Measurements from ENCODE around the gene NSMF. TPM values are rescaled to one million over a fixed set of nuclear protein-coding genes. Genes with fewer than 3 reads are reported as not detected.

The NSMF gene, protein sequence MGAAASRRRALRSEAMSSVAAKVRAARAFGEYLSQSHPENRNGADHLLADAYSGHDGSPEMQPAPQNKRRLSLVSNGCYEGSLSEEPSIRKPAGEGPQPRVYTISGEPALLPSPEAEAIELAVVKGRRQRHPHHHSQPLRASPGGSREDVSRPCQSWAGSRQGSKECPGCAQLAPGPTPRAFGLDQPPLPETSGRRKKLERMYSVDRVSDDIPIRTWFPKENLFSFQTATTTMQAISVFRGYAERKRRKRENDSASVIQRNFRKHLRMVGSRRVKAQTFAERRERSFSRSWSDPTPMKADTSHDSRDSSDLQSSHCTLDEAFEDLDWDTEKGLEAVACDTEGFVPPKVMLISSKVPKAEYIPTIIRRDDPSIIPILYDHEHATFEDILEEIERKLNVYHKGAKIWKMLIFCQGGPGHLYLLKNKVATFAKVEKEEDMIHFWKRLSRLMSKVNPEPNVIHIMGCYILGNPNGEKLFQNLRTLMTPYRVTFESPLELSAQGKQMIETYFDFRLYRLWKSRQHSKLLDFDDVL
- 100 to 1,000 TPM; 219 to 297 (median 270) TPM for total RNA-seq

DNA sequence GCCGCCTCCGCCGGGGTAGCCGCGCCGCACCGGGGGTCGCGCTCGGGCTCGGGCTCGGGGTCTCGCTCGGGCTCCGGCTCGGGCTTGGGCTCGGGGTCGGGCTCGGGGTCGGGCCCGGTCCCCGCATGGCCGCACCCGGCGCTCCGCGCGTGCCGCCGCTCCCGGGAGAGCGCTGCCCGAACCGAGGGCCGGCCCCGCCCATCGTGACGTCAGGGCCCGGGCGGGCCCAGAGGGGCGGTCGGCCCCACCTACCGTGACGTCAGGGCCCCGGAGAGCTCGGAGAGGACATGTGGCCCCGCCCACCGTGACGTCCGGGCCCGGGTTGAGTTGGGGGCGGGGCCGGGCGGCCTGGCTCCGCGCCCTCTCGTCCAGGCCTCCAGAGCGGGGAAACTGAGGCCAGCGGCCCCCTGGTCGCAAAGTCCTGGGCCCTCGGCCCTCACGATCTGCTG lies at the start of gene NSMF:
TSS of gene NSMF (minus strand) at position 183 of the 449 bp plus-strand sequence. CDS start 232 bp downstream, outside the sequence.
- Histone ChIP-seq H3K36me3 (peaks cover 0 to 53% (median 4%) of the 10 kb centered on the region in 3 donors), H3K27ac (peak within 1 kb of the TSS; percentile 82 to 94 (median 92)), H3K27me3 (no peaks in the 10 kb centered on the region), H3K4me1 (peaks cover 0 to 67% (median 36%) of the 10 kb centered on the region in 4 donors), H3K4me3 (peak within 1 kb of the TSS; percentile 53 to 93 (median 70)), H3K9me3 (no peaks in the 10 kb centered on the region)
- WGBS, 2 donors: 0 to 1% methylated on average over 10 to 37 of the region's 62 CpGs
- peak; percentile 90 to 92 for DNase-seq (ENCODE audit: low spot score in 2 of 2)
- TF ChIP-seq POLR2A (IDR thresholded peaks at IDR 0.05) (peak; percentile 96 to 98), EP300 (IDR thresholded peaks at IDR 0.05) (peak; percentile 57 to 66)
- TF ChIP-seq, protein P1, sequence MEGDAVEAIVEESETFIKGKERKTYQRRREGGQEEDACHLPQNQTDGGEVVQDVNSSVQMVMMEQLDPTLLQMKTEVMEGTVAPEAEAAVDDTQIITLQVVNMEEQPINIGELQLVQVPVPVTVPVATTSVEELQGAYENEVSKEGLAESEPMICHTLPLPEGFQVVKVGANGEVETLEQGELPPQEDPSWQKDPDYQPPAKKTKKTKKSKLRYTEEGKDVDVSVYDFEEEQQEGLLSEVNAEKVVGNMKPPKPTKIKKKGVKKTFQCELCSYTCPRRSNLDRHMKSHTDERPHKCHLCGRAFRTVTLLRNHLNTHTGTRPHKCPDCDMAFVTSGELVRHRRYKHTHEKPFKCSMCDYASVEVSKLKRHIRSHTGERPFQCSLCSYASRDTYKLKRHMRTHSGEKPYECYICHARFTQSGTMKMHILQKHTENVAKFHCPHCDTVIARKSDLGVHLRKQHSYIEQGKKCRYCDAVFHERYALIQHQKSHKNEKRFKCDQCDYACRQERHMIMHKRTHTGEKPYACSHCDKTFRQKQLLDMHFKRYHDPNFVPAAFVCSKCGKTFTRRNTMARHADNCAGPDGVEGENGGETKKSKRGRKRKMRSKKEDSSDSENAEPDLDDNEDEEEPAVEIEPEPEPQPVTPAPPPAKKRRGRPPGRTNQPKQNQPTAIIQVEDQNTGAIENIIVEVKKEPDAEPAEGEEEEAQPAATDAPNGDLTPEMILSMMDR (IDR thresholded peaks at IDR 0.05): peak in 2 of 5 experiments; percentile 32 to 49

DNA sequence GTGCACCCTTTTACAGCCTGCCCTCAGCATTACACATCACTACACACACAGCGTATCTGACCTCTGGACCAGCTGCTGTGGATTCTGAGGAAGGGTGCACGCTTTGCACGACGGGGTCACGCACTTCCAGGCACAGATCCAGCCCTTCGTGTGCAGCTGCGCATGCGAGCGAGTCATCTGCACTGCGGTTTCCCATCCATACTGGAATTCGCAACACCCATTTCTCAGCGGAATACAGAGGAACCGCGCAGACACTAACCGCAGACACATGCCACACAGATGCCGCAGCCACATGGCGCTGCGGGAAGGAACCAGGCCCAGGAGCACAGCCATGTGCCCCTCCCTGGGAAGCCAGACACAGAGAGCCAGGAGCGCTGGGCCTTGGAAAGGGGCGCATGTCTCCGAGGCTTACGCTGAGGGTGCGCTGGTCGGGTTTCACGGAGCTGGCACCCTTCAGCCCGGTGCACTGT lies 47.6 kb upstream of the NSMF start:
- DNase-seq (ENCODE audit: low spot score in 2 of 2): no peak
- no peaks in the 10 kb centered on the region for H3K4me1 ChIP-seq
- WGBS, 2 donors: 74 to 76% methylated on average over 26 of the region's 26 CpGs
- no peaks in the 10 kb centered on the region for H3K27me3 ChIP-seq
- TF ChIP-seq POLR2A (IDR thresholded peaks at IDR 0.05) (no peak), EP300 (IDR thresholded peaks at IDR 0.05) (no peak)
- TF ChIP-seq, protein P1 (IDR thresholded peaks at IDR 0.05): no peak
- H3K36me3 ChIP-seq: peaks cover 0 to 33% (median 0%) of the 10 kb centered on the region in 3 donors
- H3K4me3 ChIP-seq: no peak overlapping the region
- H3K9me3 ChIP-seq: peaks cover 0 to 4% (median 0%) of the 10 kb centered on the region in 4 donors
- H3K27ac ChIP-seq: no peak overlapping the region

DNA sequence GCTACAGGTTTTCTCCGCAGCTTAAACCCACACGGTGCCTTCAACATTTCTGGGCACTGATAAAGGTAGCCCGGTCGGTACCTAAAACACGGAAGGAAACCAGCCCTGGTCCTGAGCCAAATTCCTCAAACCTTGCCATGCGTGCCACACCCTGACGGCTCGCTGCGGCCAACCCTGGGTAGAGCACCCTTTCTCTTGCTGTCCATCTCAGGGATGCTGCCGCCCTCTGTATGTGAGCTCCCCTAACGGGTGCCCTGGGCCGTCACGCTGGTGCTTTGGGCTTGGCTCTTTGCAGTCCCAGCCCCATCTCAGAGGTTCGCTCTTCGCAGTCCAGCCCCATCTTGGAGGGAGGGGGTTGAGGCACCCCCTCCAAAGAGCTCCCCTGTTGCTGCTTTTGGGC lies 47.1 kb upstream of the NSMF start:
- peaks cover 0 to 4% (median 0%) of the 10 kb centered on the region in 4 donors for H3K9me3 ChIP-seq
- H3K27me3 ChIP-seq: no peaks in the 10 kb centered on the region
- H3K4me1 ChIP-seq: no peaks in the 10 kb centered on the region
- DNase-seq (ENCODE audit: low spot score in 2 of 2): no peak
- 82 to 91% methylated on average over 14 to 15 of the region's 15 CpGs for WGBS, 2 donors
- H3K27ac ChIP-seq: no peak overlapping the region
- H3K36me3 ChIP-seq: peaks cover 0 to 32% (median 0%) of the 10 kb centered on the region in 3 donors
- no peak overlapping the region for H3K4me3 ChIP-seq
- TF ChIP-seq, protein P1 (IDR thresholded peaks at IDR 0.05): no peak
- TF ChIP-seq EP300 (IDR thresholded peaks at IDR 0.05) (no peak), POLR2A (IDR thresholded peaks at IDR 0.05) (no peak)

DNA sequence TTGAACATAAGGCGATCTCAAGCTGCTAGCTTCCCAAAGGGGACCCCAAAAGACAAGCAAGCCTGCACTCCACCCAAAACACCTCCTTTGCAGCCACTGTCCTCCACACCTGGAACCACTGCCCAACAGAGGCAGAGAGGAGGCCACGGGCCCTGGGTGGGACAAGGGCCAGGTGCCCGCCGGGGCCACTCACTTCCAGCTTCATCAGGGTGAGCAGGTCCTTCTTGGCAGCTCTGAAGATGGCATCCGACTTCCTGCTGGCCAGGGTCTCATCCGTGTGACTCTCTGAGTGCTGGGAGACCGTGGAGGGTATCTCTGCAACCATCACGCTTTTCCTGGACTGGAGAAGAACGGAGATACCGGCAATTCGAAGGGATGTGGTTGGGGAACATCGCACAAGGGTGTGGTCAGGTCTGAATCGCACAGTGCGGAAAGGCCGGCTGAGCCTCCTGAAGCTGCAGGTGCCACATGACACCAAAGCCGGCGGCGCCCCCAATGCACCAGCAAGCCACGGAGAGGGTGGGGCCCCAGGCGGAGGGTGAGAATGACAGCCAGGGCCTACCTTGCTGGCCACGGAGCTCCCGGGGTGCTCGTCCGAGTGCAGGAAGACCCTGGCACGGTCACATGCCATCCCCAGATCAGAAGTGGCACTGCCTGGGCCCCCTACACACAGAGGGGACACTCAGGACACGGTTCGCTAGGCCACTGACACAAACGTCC lies 46.4 kb upstream of the NSMF start:
- Histone ChIP-seq H3K4me1 (no peaks in the 10 kb centered on the region), H3K4me3 (no peak overlapping the region), H3K36me3 (peaks cover 0 to 34% (median 0%) of the 10 kb centered on the region in 3 donors), H3K27ac (no peak overlapping the region), H3K9me3 (peaks cover 0 to 4% (median 0%) of the 10 kb centered on the region in 4 donors), H3K27me3 (no peaks in the 10 kb centered on the region)
- no peak for TF ChIP-seq EP300 (IDR thresholded peaks at IDR 0.05)
- TF ChIP-seq POLR2A (IDR thresholded peaks at IDR 0.05): no peak
- TF ChIP-seq, protein P1 (IDR thresholded peaks at IDR 0.05): no peak
- no peak for DNase-seq (ENCODE audit: low spot score in 2 of 2)
- WGBS, 2 donors: 91 to 92% methylated on average over 25 to 26 of the region's 28 CpGs
